ENCODE results near the gene HMCN1. TPM values are rescaled to one million over a fixed set of nuclear protein-coding genes. Genes with fewer than 3 reads are reported as not detected.

Gene HMCN1
- total and polyA plus RNA-seq, 2 experiments from 2014 or later: 1.6 to 8.7 TPM

- Histone ChIP-seq H2AFZ (no peak overlapping the region), H3K4me2 (no peak overlapping the region), H3K4me3 (no peak overlapping the region), H3K27ac (ENCODE audit: low read depth) (no peak overlapping the region), H3K9me2 (ENCODE audit: insufficient read depth) (0 out of 2 replicates have a peak, but pooled peaks cover 2% of the 10 kb centered on the region), H4K20me1 (replicated peaks; ENCODE audit: insufficient read depth) (no peaks in the 10 kb centered on the region), H3F3A (replicated peaks; ENCODE audit: low read depth) (no peaks in the 10 kb centered on the region), H3K79me2 (replicated peaks; ENCODE audit: insufficient read depth) (no peaks in the 10 kb centered on the region), H3K36me3 (ENCODE audit: insufficient read depth) (no peaks in the 10 kb centered on the region), H3K4me1 (ENCODE audit: insufficient read depth) (peaks cover 21% of the 10 kb centered on the region), H3K27me3 (ENCODE audit: insufficient read depth) (no peaks in the 10 kb centered on the region)
- Mint-ChIP-seq H3K36me3 (ENCODE audit: low read depth) (no peaks in the 10 kb centered on the region), H3K27ac (peak overlapping the region; percentile 74), H3K27me3 (ENCODE audit: insufficient read depth, low read depth, poor library complexity) (no peaks in the 10 kb centered on the region), H3K4me3 (no peak overlapping the region), H3K4me1 (peaks cover 14% of the 10 kb centered on the region), H3K9me3 (no peaks in the 10 kb centered on the region)
- ATAC-seq: peak; percentile 99
- no peak for TF ChIP-seq CREB1 (CRISPR knock-in tag; IDR thresholded peaks at IDR 0.05; ENCODE audit: low read depth)
- DNase-seq (ENCODE audit: low spot score): peak; percentile 44
Observed at GRCh38 chr1:185850366-185850765, 116.2 kb downstream of the HMCN1 start.

- Histone ChIP-seq H3K9me2 (ENCODE audit: insufficient read depth) (no peaks in the 10 kb centered on the region), H3K79me2 (replicated peaks; ENCODE audit: insufficient read depth) (no peaks in the 10 kb centered on the region), H3K36me3 (ENCODE audit: insufficient read depth) (no peaks in the 10 kb centered on the region), H3F3A (replicated peaks; ENCODE audit: low read depth) (no peaks in the 10 kb centered on the region), H3K27ac (ENCODE audit: low read depth) (no peak overlapping the region), H3K4me3 (no peak overlapping the region), H3K4me2 (no peak overlapping the region), H4K20me1 (replicated peaks; ENCODE audit: insufficient read depth) (no peaks in the 10 kb centered on the region), H3K4me1 (ENCODE audit: insufficient read depth) (peaks cover 19% of the 10 kb centered on the region), H3K27me3 (ENCODE audit: insufficient read depth) (no peaks in the 10 kb centered on the region), H2AFZ (no peak overlapping the region)
- H3K36me3 Mint-ChIP-seq (ENCODE audit: low read depth): no peaks in the 10 kb centered on the region
- no peak overlapping the region for H3K27ac Mint-ChIP-seq
- no peak for ATAC-seq
- H3K9me3 Mint-ChIP-seq: no peaks in the 10 kb centered on the region
- no peak overlapping the region for H3K4me3 Mint-ChIP-seq
- peaks cover 17% of the 10 kb centered on the region for H3K4me1 Mint-ChIP-seq
- TF ChIP-seq REST (IDR thresholded peaks at IDR 0.05; ENCODE audit: unreplicated experiment): no peak
- TF ChIP-seq EZH2 (IDR thresholded peaks at IDR 0.05; ENCODE audit: low read depth, unreplicated experiment): no peak
- no peak for DNase-seq (ENCODE audit: low spot score)
- H3K27me3 Mint-ChIP-seq (ENCODE audit: insufficient read depth, low read depth, poor library complexity): no peaks in the 10 kb centered on the region
Observed at GRCh38 chr1:185853739-185854138, 119.5 kb downstream of the HMCN1 start.

- Histone ChIP-seq H2AFZ (no peak overlapping the region), H3K27me3 (ENCODE audit: insufficient read depth) (no peaks in the 10 kb centered on the region), H3F3A (replicated peaks; ENCODE audit: low read depth) (no peaks in the 10 kb centered on the region), H3K4me1 (ENCODE audit: insufficient read depth) (peaks cover 9% of the 10 kb centered on the region), H3K4me2 (no peak overlapping the region), H3K27ac (ENCODE audit: low read depth) (no peak overlapping the region), H3K4me3 (no peak overlapping the region), H4K20me1 (replicated peaks; ENCODE audit: insufficient read depth) (no peaks in the 10 kb centered on the region), H3K79me2 (replicated peaks; ENCODE audit: insufficient read depth) (no peaks in the 10 kb centered on the region), H3K9me2 (ENCODE audit: insufficient read depth) (no peaks in the 10 kb centered on the region), H3K36me3 (ENCODE audit: insufficient read depth) (no peaks in the 10 kb centered on the region)
- Mint-ChIP-seq H3K27ac (no peak overlapping the region), H3K36me3 (ENCODE audit: low read depth) (no peaks in the 10 kb centered on the region), H3K4me1 (peaks cover 18% of the 10 kb centered on the region), H3K4me3 (no peak overlapping the region), H3K9me3 (no peaks in the 10 kb centered on the region), H3K27me3 (ENCODE audit: insufficient read depth, low read depth, poor library complexity) (no peaks in the 10 kb centered on the region)
- ATAC-seq (no peak), DNase-seq (ENCODE audit: low spot score) (no peak)
- TF ChIP-seq NANOG (IDR thresholded peaks at IDR 0.05; ENCODE audit: borderline replicate concordance): no peak
- no peak for TF ChIP-seq ZNF462 (CRISPR knock-in tag; IDR thresholded peaks at IDR 0.05)
- TF ChIP-seq STAT1 (IDR thresholded peaks at IDR 0.05; ENCODE audit: unreplicated experiment): no peak
Observed at GRCh38 chr1:185856482-185856881, 122.3 kb downstream of the HMCN1 start.
